DOHH2 (cell line): ENCODE measurements around the gene LONP2.
"Not testable (repeated sequence)": the region's sequence is repeated elsewhere in the genome, so short reads cannot be mapped to it uniquely, and the experiment has no call there.

Experiments
- H3F3A ChIP-seq: fragments of 200-600 bp; sonication (generic), shearing (Covaris generic); 2 replicates; pipeline ENCODE4 v1.6.0; 2016; ENCODE audit warnings: antibody characterized with exemption, mild to moderate bottlenecking; ENCODE audit not compliant: control insufficient read depth, insufficient read depth
- H3K27ac ChIP-seq: fragments of 200-600 bp; sonication (generic); 2 replicates; pipeline ENCODE4 v1.5.1; 2014; ENCODE audit warnings: low read depth, mild to moderate bottlenecking, low read length, moderate library complexity
- H3K27me3 ChIP-seq: fragments of 200-600 bp; sonication (generic); 2 replicates; pipeline ENCODE4 v1.6.1; 2014; ENCODE audit warnings: mild to moderate bottlenecking, low read length, mixed read lengths; ENCODE audit not compliant: control insufficient read depth
- H3K36me3 ChIP-seq: fragments of 200-600 bp; sonication (generic); 2 replicates; pipeline ENCODE4 v1.6.1; 2014; ENCODE audit warnings: mild to moderate bottlenecking, low read length, moderate library complexity, mixed read lengths; ENCODE audit not compliant: control insufficient read depth
- H3K4me1 ChIP-seq: fragments of 200-600 bp; sonication (generic); 2 replicates; pipeline ENCODE4 v1.6.1; 2014; ENCODE audit warnings: mild to moderate bottlenecking, low read length, mixed read lengths; ENCODE audit not compliant: control insufficient read depth
- H3K4me2 ChIP-seq: fragments of 200-600 bp; sonication (generic); 2 replicates; pipeline ENCODE4 v1.6.0; 2014; ENCODE audit warnings: mild to moderate bottlenecking, low read length, moderate library complexity
- H3K4me3 ChIP-seq: fragments of 200-600 bp; sonication (generic); 2 replicates; pipeline ENCODE4 v1.5.1; 2014; ENCODE audit warnings: mild to moderate bottlenecking, low read length, mixed read lengths
- H3K79me2 ChIP-seq: fragments of 200-600 bp; sonication (generic); 2 replicates; pipeline ENCODE4 v1.6.1; 2014; ENCODE audit warnings: mild to moderate bottlenecking, low read length, mixed read lengths; ENCODE audit not compliant: control insufficient read depth
- H3K9me2 ChIP-seq: fragments of 200-600 bp; sonication (generic); replicated peaks from 2 replicates; pipeline ENCODE4 v1.6.1; 2014; ENCODE audit warnings: mild to moderate bottlenecking, low read length, mixed read lengths; ENCODE audit not compliant: control insufficient read depth
- H3K9me3 ChIP-seq: fragments of 200-600 bp; sonication (generic); 2 replicates; pipeline ENCODE4 v1.6.1; 2014; ENCODE audit warnings: antibody characterized with exemption, low read length, mixed read lengths; ENCODE audit not compliant: control insufficient read depth, insufficient read depth
- H4K20me1 ChIP-seq: fragments of 200-600 bp; sonication (generic); 2 replicates; pipeline ENCODE4 v1.6.0; 2014; ENCODE audit warnings: low read depth, mild to moderate bottlenecking, antibody characterized with exemption, low read length, moderate library complexity; ENCODE audit not compliant: control insufficient read depth, insufficient read depth
- EZH2phosphoT487 ChIP-seq: fragments of 200-600 bp; sonication (generic); IDR thresholded peaks from 2 replicates; pipeline ENCODE4 v1.6.1; 2017; ENCODE audit warnings: borderline replicate concordance, mild to moderate bottlenecking, antibody characterized with exemption, low read length, moderate library complexity, mixed read lengths
- TF ChIP-seq, protein P1 (sequence below): fragments of 200-600 bp; sonication (generic); IDR thresholded peaks from one replicate; pipeline ENCODE4 v1.5.1; 2014; ENCODE audit warnings: antibody characterized with exemption, mild to moderate bottlenecking, low read depth, low read length; ENCODE audit not compliant: poor library complexity, severe bottlenecking

The LONP2 gene

DNA sequence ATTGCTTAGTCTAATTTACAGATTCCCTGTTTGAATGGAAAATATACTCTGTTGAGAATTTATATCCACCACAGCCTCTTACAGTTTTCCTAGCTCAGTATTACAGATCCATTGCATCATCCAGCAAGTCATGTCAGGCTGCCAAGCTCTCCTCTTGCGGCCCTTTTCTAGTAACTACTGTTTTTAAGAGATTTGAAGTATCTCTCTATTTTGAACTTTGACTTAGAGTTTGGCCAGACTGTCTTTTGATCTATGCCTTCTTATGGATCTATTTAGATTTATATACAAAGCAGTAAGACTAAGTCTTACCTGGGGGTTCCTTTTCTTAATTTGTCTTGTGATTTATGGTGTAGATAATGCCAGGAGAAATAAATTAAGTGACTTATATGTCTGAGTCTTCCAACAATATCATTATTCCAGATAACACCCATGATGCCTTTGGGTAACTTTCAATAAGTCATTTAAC lies 56.3 kb downstream of the LONP2 start:
- H3F3A ChIP-seq: no peaks in the 10 kb centered on the region
- no peaks in the 10 kb centered on the region for H3K9me3 ChIP-seq
- no peak overlapping the region for H3K27ac ChIP-seq
- H4K20me1 ChIP-seq: no peaks in the 10 kb centered on the region
- no peak overlapping the region for H3K4me2 ChIP-seq
- peaks cover under 1% of the 10 kb centered on the region; the same call in 1 of the 2 replicates for H3K4me1 ChIP-seq
- no peak for TF ChIP-seq EZH2phosphoT487
- TF ChIP-seq, protein P1, sequence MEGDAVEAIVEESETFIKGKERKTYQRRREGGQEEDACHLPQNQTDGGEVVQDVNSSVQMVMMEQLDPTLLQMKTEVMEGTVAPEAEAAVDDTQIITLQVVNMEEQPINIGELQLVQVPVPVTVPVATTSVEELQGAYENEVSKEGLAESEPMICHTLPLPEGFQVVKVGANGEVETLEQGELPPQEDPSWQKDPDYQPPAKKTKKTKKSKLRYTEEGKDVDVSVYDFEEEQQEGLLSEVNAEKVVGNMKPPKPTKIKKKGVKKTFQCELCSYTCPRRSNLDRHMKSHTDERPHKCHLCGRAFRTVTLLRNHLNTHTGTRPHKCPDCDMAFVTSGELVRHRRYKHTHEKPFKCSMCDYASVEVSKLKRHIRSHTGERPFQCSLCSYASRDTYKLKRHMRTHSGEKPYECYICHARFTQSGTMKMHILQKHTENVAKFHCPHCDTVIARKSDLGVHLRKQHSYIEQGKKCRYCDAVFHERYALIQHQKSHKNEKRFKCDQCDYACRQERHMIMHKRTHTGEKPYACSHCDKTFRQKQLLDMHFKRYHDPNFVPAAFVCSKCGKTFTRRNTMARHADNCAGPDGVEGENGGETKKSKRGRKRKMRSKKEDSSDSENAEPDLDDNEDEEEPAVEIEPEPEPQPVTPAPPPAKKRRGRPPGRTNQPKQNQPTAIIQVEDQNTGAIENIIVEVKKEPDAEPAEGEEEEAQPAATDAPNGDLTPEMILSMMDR: no peak
- no peaks in the 10 kb centered on the region for H3K9me2 ChIP-seq
- no peaks in the 10 kb centered on the region for H3K79me2 ChIP-seq
- H3K36me3 ChIP-seq: peaks cover 47% of the 10 kb centered on the region
- H3K27me3 ChIP-seq: no peaks in the 10 kb centered on the region
- no peak overlapping the region for H3K4me3 ChIP-seq

DNA sequence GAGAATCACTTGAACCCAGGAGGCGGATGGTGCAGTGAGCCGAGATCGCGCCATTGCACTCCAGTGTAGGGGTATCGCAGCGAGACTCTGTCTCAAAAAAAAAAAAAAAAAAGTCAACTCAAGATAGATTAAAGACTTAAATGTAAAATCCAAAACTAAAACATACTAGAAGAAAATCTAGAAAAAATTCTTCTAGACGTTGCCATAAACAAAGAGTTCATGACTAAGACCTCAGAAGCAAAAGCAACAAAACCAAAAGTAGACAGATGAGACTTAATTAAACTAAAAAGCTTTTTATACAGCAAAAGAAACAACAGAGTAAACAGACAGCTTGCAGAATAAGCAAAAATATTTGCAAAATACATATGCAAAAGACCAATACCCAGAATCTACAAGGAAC lies 64.4 kb downstream of the LONP2 start:
- Histone ChIP-seq H3K9me3 (peaks cover 9% of the 10 kb centered on the region; the same call in 1 of the 2 replicates), H3K27ac (no peak overlapping the region), H3K36me3 (peaks cover 57% of the 10 kb centered on the region), H3K27me3 (no peaks in the 10 kb centered on the region), H4K20me1 (no peaks in the 10 kb centered on the region), H3K9me2 (no peaks in the 10 kb centered on the region), H3K4me1 (peaks cover 6% of the 10 kb centered on the region), H3F3A (no peaks in the 10 kb centered on the region), H3K4me3 (no peak overlapping the region), H3K4me2 (no peak overlapping the region), H3K79me2 (no peaks in the 10 kb centered on the region)
- TF ChIP-seq, protein P1: no peak
- TF ChIP-seq EZH2phosphoT487: no peak

DNA sequence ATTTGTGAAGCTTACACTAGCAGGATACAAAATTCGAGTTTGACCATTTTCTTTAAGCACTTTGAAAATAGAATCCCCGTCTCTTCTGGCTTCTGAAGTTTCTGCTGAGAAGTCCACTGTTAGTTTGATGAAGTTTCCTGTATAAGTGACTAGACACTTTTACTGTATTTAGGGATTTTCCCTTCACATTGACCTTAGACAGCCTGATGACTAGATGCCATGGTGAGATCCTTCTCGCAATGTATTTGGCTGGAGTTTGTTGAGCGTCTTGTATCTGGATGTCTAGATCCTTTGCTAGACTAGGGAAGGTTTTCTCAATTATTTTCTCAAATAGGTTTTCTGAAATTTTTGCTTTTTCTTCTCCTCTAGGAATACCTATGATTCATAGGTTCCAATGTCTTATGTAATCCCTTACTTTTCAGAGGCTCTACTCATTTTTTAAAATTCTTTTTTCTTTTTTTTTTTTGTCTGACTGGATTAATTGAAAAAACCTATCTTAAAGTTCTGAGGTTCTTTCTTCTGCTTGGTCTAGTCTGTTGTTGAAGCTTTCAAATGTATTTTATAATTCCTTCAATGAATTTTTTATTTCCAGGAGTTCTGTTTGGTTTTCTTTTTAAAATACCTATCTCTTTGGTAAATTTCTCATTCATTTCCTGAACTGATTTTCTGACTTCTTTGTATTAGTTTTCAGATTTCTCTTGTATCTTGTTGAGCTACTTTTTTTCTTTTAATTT lies 67.0 kb downstream of the LONP2 start:
- H3K79me2 ChIP-seq: no peaks in the 10 kb centered on the region
- no peak overlapping the region for H3K4me2 ChIP-seq
- peaks cover 9% of the 10 kb centered on the region; the same call in 1 of the 2 replicates for H3K9me3 ChIP-seq
- no peaks in the 10 kb centered on the region for H3K9me2 ChIP-seq
- H3K4me1 ChIP-seq: no peaks in the 10 kb centered on the region
- no peak overlapping the region for H3K27ac ChIP-seq
- H3K4me3 ChIP-seq: no peak overlapping the region
- no peaks in the 10 kb centered on the region for H3F3A ChIP-seq
- no peaks in the 10 kb centered on the region for H3K27me3 ChIP-seq
- no peaks in the 10 kb centered on the region for H4K20me1 ChIP-seq
- H3K36me3 ChIP-seq: peaks cover 55% of the 10 kb centered on the region
- TF ChIP-seq, protein P1: no peak
- TF ChIP-seq EZH2phosphoT487: no peak

DNA sequence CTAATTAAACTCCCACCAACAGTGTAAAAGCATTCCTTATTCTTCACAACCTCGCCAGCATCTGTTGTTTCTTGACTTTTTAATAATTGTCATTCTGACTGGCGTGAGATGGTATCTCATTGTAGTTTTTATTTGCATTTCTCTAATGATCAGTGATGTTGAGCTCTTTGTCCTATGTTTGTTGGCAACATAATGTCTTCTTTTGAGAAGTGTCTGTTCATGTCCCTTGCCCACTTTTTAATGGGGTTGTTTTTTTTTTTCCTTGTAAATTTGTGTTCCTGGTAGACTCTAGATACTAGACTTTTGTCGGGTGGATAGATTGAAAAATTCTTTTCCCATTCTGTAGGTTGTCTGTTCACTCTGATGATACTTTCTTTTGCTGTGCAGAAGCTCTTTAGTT lies 69.8 kb downstream of the LONP2 start:
- H3K9me3 ChIP-seq, H3K9me2 ChIP-seq, H3F3A ChIP-seq, H3K4me2 ChIP-seq, H3K27ac ChIP-seq, H3K79me2 ChIP-seq, H3K4me3 ChIP-seq, H3K27me3 ChIP-seq, H4K20me1 ChIP-seq: not testable (repeated sequence)
- peaks cover 38% of the 10 kb centered on the region for H3K36me3 ChIP-seq
- H3K4me1 ChIP-seq: peaks cover 18% of the 10 kb centered on the region
